Measurements from ENCODE around the gene CYP2E1.
"Not testable (repeated sequence)": the region's sequence is repeated elsewhere in the genome, so short reads cannot be mapped to it uniquely, and the experiment has no call there.

Gene CYP2E1

GRCh38 chr10:133489816-133490588 is 37.2 kb upstream of the CYP2E1 start:
- no peak for TF ChIP-seq CTCF (IDR thresholded peaks at IDR 0.05; ENCODE audit: insufficient read depth, low read depth, low read length, missing control alignments)
- no peak for DNase-seq (ENCODE audit: low read depth)
- H3K4me3 ChIP-seq (ENCODE audit: low read length): no peak overlapping the region

DNA sequence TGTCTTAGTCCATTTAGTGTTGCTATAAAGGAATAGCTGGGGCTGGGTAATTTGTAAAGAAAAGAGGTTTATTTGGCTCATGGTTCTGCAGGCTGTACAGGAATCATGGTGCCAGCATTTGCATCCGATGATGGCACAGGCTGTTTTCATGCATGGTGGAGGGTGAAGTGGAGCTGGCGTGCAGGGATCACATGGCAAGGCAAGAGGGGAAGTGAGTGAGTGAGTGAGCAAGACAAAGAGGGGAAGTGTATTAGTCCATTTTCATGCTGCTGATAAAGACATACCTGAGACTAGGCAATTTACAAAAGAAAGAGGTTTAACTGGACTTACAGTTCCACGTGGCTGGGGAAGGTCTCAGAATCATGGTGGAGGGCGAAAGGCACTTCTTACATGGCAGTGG is 33.6 kb upstream of the CYP2E1 start:
- not testable (repeated sequence) for DNase-seq (ENCODE audit: low read depth); H3K4me3 ChIP-seq (ENCODE audit: low read length)

GRCh38 chr10:133497363-133497762 is 29.8 kb upstream of the CYP2E1 start:
- DNase-seq (ENCODE audit: low read depth); H3K4me3 ChIP-seq (ENCODE audit: low read length): not testable (repeated sequence)
- peak; percentile 20 for TF ChIP-seq CTCF (IDR thresholded peaks at IDR 0.05; ENCODE audit: insufficient read depth, low read depth, low read length, missing control alignments)

DNA sequence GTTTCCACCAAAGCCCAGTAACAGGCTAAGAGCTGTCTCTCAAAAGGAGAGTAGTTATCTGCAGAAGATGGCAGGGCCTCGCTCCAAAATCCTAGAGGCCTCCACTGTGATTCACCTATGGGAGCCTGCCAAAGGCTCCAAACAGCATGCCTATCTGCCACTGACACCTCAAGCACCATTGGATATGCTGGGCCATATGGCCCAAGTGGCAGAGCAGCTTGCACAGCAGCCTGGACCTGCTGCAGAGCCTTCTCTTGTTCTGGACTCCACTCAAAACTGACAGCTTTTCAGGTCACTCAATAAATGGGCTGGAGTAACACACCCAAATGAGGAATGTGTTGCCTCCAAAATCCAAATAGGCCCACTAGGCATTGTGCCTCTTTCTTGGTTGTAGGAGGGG is 28.0 kb upstream of the CYP2E1 start:
- not testable (repeated sequence) for H3K4me3 ChIP-seq (ENCODE audit: low read length); DNase-seq (ENCODE audit: low read depth)

- H3K4me3 ChIP-seq (ENCODE audit: low read length); DNase-seq (ENCODE audit: low read depth): not testable (repeated sequence)
These were observed 26.3 kb upstream of the CYP2E1 start for GRCh38 chr10:133500897-133501296.

- no peak for TF ChIP-seq CTCF (IDR thresholded peaks at IDR 0.05; ENCODE audit: insufficient read depth, low read depth, low read length, missing control alignments)
- no peak for DNase-seq (ENCODE audit: low read depth)
- H3K4me3 ChIP-seq (ENCODE audit: low read length): no peak overlapping the region
These were observed 17.5 kb upstream of the CYP2E1 start for GRCh38 chr10:133509700-133510099.

DNA sequence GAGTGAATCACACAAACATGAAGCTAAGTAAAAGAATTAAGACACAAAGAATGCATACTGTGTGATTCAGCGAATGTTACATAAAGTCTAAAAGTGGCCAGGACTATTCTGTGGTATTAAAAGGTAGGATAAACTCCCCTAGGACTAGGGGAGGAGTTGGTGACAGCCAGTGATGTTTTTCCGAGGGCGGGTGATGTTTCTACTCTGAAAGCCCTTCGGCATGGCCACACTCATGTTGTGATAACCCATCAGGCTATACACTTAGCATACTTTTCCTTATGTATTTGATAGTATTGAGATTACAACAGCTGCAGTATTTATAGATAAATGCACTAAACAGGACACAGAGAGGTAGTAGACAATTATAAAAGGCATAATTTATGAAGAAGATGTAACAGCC is 15.8 kb upstream of the CYP2E1 start:
- no peak for DNase-seq (ENCODE audit: low read depth)
- no peak for TF ChIP-seq CTCF (IDR thresholded peaks at IDR 0.05; ENCODE audit: insufficient read depth, low read depth, low read length, missing control alignments)
- H3K4me3 ChIP-seq (ENCODE audit: low read length): no peak overlapping the region

DNA sequence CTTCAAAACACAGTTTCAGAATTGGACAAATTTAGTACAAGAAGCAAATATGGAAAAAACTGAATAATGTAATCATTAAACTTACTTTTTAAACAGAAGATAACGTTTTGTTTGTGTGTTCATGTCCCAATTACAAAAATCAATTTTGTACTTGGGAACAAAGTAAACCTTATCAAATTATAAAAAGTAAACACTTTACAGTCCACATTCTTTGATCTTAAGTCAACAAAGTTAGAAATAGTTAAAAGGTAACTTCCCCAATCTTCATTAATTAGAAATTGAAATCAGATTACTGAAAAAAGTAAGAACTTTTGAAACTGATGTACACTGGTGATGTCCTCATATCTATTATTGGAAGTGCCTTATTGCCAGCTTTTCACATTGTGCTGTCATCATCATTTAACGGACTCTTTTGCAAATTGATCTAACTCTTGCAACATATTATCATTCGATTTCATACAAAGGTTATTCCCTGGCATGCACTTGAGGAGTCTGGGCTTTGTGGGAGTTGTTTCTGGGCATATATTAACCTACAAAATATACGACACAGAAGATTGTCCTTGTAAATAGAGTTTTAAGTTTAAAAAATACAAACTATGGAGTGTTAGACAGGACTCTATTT is 15.1 kb upstream of the CYP2E1 start:
- no peak for DNase-seq (ENCODE audit: low read depth)
- no peak for TF ChIP-seq CTCF (IDR thresholded peaks at IDR 0.05; ENCODE audit: insufficient read depth, low read depth, low read length, missing control alignments)
- no peak overlapping the region for H3K4me3 ChIP-seq (ENCODE audit: low read length)
